NCI-H146 treated with DMSO at 0.1 percent for 48 hours (cell line): Measurements from ENCODE around the gene OPCML.

ENCODE experiments used
- DNase-seq: peaks from one replicate; lab custom pipeline; 2025; ENCODE audit not compliant: unreplicated experiment; lab: John Stamatoyannopoulos, UW

Gene OPCML

GRCh38 chr11:132716037-132716436 lies 816.3 kb downstream of the OPCML start:
- no peak for DNase-seq

GRCh38 chr11:132714859-132715440 lies 817.4 kb downstream of the OPCML start:
- no peak for DNase-seq

- DNase-seq = no peak
These were observed 819.8 kb downstream of the OPCML start for GRCh38 chr11:132712466-132712865.

- DNase-seq = no peak
These were observed 827.4 kb downstream of the OPCML start for GRCh38 chr11:132704781-132705375.

- DNase-seq = no peak
These were observed 839.4 kb downstream of the OPCML start for GRCh38 chr11:132692891-132693290.

- no peak for DNase-seq
These were observed 840.3 kb downstream of the OPCML start for GRCh38 chr11:132691848-132692550.

GRCh38 chr11:132686886-132687285 lies 845.4 kb downstream of the OPCML start:
- no peak for DNase-seq

- no peak for DNase-seq
These were observed 847.1 kb downstream of the OPCML start for GRCh38 chr11:132685174-132685611.

- DNase-seq = no peak
These were observed 848.7 kb downstream of the OPCML start for GRCh38 chr11:132683602-132684001.

- no peak for DNase-seq
These were observed 850.3 kb downstream of the OPCML start for GRCh38 chr11:132681971-132682370.

GRCh38 chr11:132680584-132680983 lies 851.7 kb downstream of the OPCML start:
- no peak for DNase-seq

- no peak for DNase-seq
These were observed 858.1 kb downstream of the OPCML start for GRCh38 chr11:132674151-132674550.

GRCh38 chr11:132671851-132672370 lies 860.4 kb downstream of the OPCML start:
- DNase-seq = no peak

- no peak for DNase-seq
These were observed 861.2 kb downstream of the OPCML start for GRCh38 chr11:132670921-132671675.

GRCh38 chr11:132669949-132670348 lies 862.4 kb downstream of the OPCML start:
- no peak for DNase-seq

GRCh38 chr11:132665205-132665604 lies 867.1 kb downstream of the OPCML start:
- no peak for DNase-seq

GRCh38 chr11:132658696-132659095 lies 873.6 kb downstream of the OPCML start:
- no peak for DNase-seq

- DNase-seq = no peak
These were observed 874.3 kb downstream of the OPCML start for GRCh38 chr11:132658004-132658403.

- no peak for DNase-seq
These were observed 877.0 kb downstream of the OPCML start for GRCh38 chr11:132655187-132655855.

- DNase-seq = no peak
These were observed 879.1 kb downstream of the OPCML start for GRCh38 chr11:132653237-132653636.
